HepG2 (cell line): Measurements from ENCODE around the gene SHCBP1L. TPM values are rescaled to one million over a fixed set of nuclear protein-coding genes. Genes with fewer than 3 reads are reported as not detected.

ENCODE experiments used
- ATAC-seq: fragments of 200-7000 bp; cut with Tn5 transposase; 3 replicates; pipeline ENCODE4 v1.9.1; 2020; ENCODE audit warnings: mild to moderate bottlenecking, moderate library complexity
- BruUV-seq: library from RNA; stranded (reverse); fragments of 400-500 nt; replicated peaks from 2 replicates; lab custom pipeline; 2021; lab: Mats Ljungman, UMichigan
- CTCF ChIA-PET: fragments of 300-600 bp; formaldehyde crosslinking; extraction: SDS; loops from one replicate; lab custom pipeline; 2021; ENCODE audit warnings: low total read pairs, inconsistent platforms, low intra/inter-chr PET ratio; lab: Yijun Ruan, JAX
- POLR2A ChIA-PET: fragments of 350-600 bp; sonication (Branson Sonifier 250); formaldehyde crosslinking; loops from one replicate; lab custom pipeline; 2020; ENCODE audit warnings: antibody characterized with exemption, inconsistent platforms; lab: Yijun Ruan, JAX
- DNase-seq: peaks from one replicate; pipeline ENCODE4 v3.0.0-alpha.2; 2015; ENCODE audit warnings: low spot score
- FAIRE-seq: peaks from 3 replicates; lab custom pipeline; 2011; peaks lifted over from hg19 to GRCh38; lab: Jason Lieb, UNC
- H2AFZ ChIP-seq: one replicate; pipeline ENCODE4 v1.6.1; 2011; ENCODE audit warnings: low read length, inconsistent platforms
- H3K27ac ChIP-seq: fragments of 300-600 bp; 3 replicates; pipeline ENCODE4 v1.8.0; 2011; ENCODE audit warnings: mixed run types, mild to moderate bottlenecking, mixed read lengths, low read length, inconsistent platforms; ENCODE audit not compliant: insufficient read depth; ENCODE audit errors: extremely low read length
- H3K27me3 ChIP-seq, 2 experiments: fragments of 200-600 bp in 1 of 2; 2 replicates in 1 of 2; 3 replicates in 1 of 2; pipeline versions ENCODE4 v1.6.0 to v1.8.0; 2011; ENCODE audit warnings: low read length in 2 of 2, mild to moderate bottlenecking in 2 of 2, moderate library complexity in 2 of 2, inconsistent platforms in 1 of 2; ENCODE audit not compliant: insufficient read depth in 2 of 2, control insufficient read depth in 1 of 2
- H3K36me3 ChIP-seq, 2 experiments: fragments of 200-600 bp in 1 of 2; replicated peaks in 1 of 2; 2 replicates in 1 of 2; 3 replicates in 1 of 2; pipeline versions ENCODE4 v1.5.1 to v1.8.0; 2011; ENCODE audit warnings: low read length in 2 of 2, inconsistent platforms in 1 of 2; ENCODE audit not compliant: insufficient read depth in 2 of 2, control insufficient read depth in 1 of 2
- H3K4me1 ChIP-seq: 2 replicates; pipeline ENCODE4 v1.5.1; 2012; ENCODE audit warnings: low read length, inconsistent platforms; ENCODE audit not compliant: insufficient read depth
- H3K4me2 ChIP-seq: 2 replicates; pipeline ENCODE4 v1.6.0; 2011; ENCODE audit warnings: low read depth, low read length, inconsistent platforms
- H3K4me3 ChIP-seq, 3 experiments: fragments of 200-600 bp in 1 of 3; sonication (generic), shearing (Covaris generic) in 1 of 3; replicated peaks in 1 of 3; 2 replicates each; pipeline ENCODE4 v1.5.1; 2011 to 2016; ENCODE audit warnings: low read length in 3 of 3, inconsistent platforms in 2 of 3, low read depth in 2 of 3, mild to moderate bottlenecking in 2 of 3, control low read depth in 1 of 3, mixed read lengths in 1 of 3; ENCODE audit not compliant: insufficient read depth in 1 of 3
- H3K79me2 ChIP-seq: one replicate; pipeline ENCODE4 v1.6.1; 2011; ENCODE audit warnings: low read length, inconsistent platforms; ENCODE audit not compliant: insufficient read depth
- H3K9ac ChIP-seq: 2 replicates; pipeline ENCODE4 v1.6.0; 2011; ENCODE audit warnings: mild to moderate bottlenecking, low read depth, low read length, inconsistent platforms; ENCODE audit not compliant: insufficient read depth
- H3K9me3 ChIP-seq: 2 replicates; pipeline ENCODE4 v1.5.1; 2012; ENCODE audit warnings: mild to moderate bottlenecking, low read length
- H4K20me1 ChIP-seq: 2 replicates; pipeline ENCODE4 v1.6.0; 2011; ENCODE audit warnings: inconsistent platforms, mild to moderate bottlenecking, low read length, moderate library complexity; ENCODE audit not compliant: insufficient read depth
- AKAP8 ChIP-seq: sonication (generic); formaldehyde crosslinking; IDR thresholded peaks from 2 replicates; pipeline ENCODE4 v1.5.1; 2020; ENCODE audit warnings: mild to moderate bottlenecking, missing genetic modification reagents
- HINFP ChIP-seq: sonication (generic); formaldehyde crosslinking; IDR thresholded peaks from 2 replicates; pipeline ENCODE4 v1.4.0; 2020; ENCODE audit warnings: low read depth, mild to moderate bottlenecking, missing genetic modification reagents
- IRF9 ChIP-seq: sonication (generic); formaldehyde crosslinking; IDR thresholded peaks from 2 replicates; pipeline ENCODE4 v1.8.0; 2022; ENCODE audit warnings: missing genetic modification reagents, mild to moderate bottlenecking, borderline replicate concordance
- KLF16 ChIP-seq, 2 experiments: sonication (generic) in 1 of 2; formaldehyde crosslinking in 1 of 2; IDR thresholded peaks; 2 replicates each; pipeline versions ENCODE4 v1.6.1 to v1.8.0; 2016 to 2023; ENCODE audit warnings: missing genetic modification reagents in 2 of 2, missing compliant biosample characterization in 1 of 2
- KMT2B ChIP-seq: IDR thresholded peaks from 2 replicates; pipeline ENCODE4 v1.6.1; 2016; ENCODE audit warnings: missing genetic modification reagents, missing compliant biosample characterization
- MAX ChIP-seq: IDR thresholded peaks from 2 replicates; pipeline ENCODE4 v1.6.1; 2012; ENCODE audit warnings: inconsistent platforms
- MTERF4 ChIP-seq: sonication (generic); formaldehyde crosslinking; IDR thresholded peaks from 2 replicates; pipeline ENCODE4 v1.8.0; 2023; ENCODE audit warnings: mild to moderate bottlenecking, missing genetic modification reagents
- SOX13 ChIP-seq, 3 experiments: fragments of 450-650 bp in 1 of 3; sonication (generic) in 1 of 3; formaldehyde crosslinking in 1 of 3; IDR thresholded peaks in 2 of 3; conservative IDR thresholded peaks in 1 of 3; 2 replicates each; pipeline versions ENCODE4 v1.5.0 to v1.6.1; 2016 to 2020; ENCODE audit warnings: antibody characterized with exemption in 1 of 3, mild to moderate bottlenecking in 1 of 3, missing compliant biosample characterization in 1 of 3, missing genetic modification reagents in 1 of 3, moderate library complexity in 1 of 3
- USF2 ChIP-seq, 2 experiments: sonication (generic) in 1 of 2; formaldehyde crosslinking in 1 of 2; IDR thresholded peaks; 2 replicates each; pipeline versions ENCODE4 v1.5.1 to v1.6.1; 2011 to 2020; ENCODE audit warnings: borderline replicate concordance in 1 of 2, low read depth in 1 of 2, low read length in 1 of 2, mild to moderate bottlenecking in 1 of 2, missing genetic modification reagents in 1 of 2, moderate library complexity in 1 of 2
- ZNF101 ChIP-seq: sonication (generic); formaldehyde crosslinking; IDR thresholded peaks from 2 replicates; pipeline ENCODE4 v1.4.0; 2020; ENCODE audit warnings: mild to moderate bottlenecking, low read depth, missing genetic modification reagents, borderline replicate concordance
- ZNF124 ChIP-seq: sonication (generic); formaldehyde crosslinking; IDR thresholded peaks from 2 replicates; pipeline ENCODE4 v1.4.0; 2020; ENCODE audit warnings: missing genetic modification reagents
- ZNF30 ChIP-seq: sonication (generic); formaldehyde crosslinking; IDR thresholded peaks from 2 replicates; pipeline ENCODE4 v1.5.0; 2020; ENCODE audit warnings: mild to moderate bottlenecking, missing genetic modification reagents
- ZNF558 ChIP-seq: sonication (generic); formaldehyde crosslinking; IDR thresholded peaks from 2 replicates; pipeline ENCODE4 v1.9.0; 2022; ENCODE audit warnings: mild to moderate bottlenecking, missing genetic modification reagents, borderline replicate concordance
- ZNF567 ChIP-seq: sonication (generic); formaldehyde crosslinking; IDR thresholded peaks from 2 replicates; pipeline ENCODE4 v1.8.1; 2023; ENCODE audit warnings: mild to moderate bottlenecking, missing genetic modification reagents, borderline replicate concordance
- ZNF597 ChIP-seq: sonication (generic); formaldehyde crosslinking; IDR thresholded peaks from 2 replicates; pipeline ENCODE4 v1.5.0; 2020; ENCODE audit warnings: missing genetic modification reagents
- ZNF644 ChIP-seq: IDR thresholded peaks from 2 replicates; pipeline ENCODE4 v1.6.1; 2016; ENCODE audit warnings: low read depth
- in situ Hi-C: cut with HindIII; loops from 2 replicates; pipeline ENCODE4 v1.10.0; 2017; ENCODE audit warnings: low pct_unique_long_range_greater_than_20kb; ENCODE audit not compliant: extremely low pct_ligation_motif_present
- intact Hi-C: fragments of 100-400 bp; cut with micrococcal nuclease; formaldehyde crosslinking; loops from one replicate; pipeline ENCODE4 v1.10.0; 2022; ENCODE audit not compliant: unreplicated experiment
- polyA plus RNA-seq, 8 experiments: library from polyadenylated mRNA; depleted of rRNA in 3 of 8; stranded (reverse) in 7 of 8; unstranded in 1 of 8; fragments of >200 nt; fragmentation: Illumina TruSeq in 4 of 8; extraction: Trizol in 4 of 8; gene quantifications; 2 replicates each; pipeline versions ENCODE4 v1.2.1 to v1.2.3, GENCODE V29; 2011 to 2016; ENCODE audit warnings: low read depth in 4 of 8, missing spikeins in 1 of 8, mixed read lengths in 1 of 8; ENCODE audit not compliant: insufficient read depth in 1 of 8
- total RNA-seq, 5 experiments: library from RNA; depleted of rRNA; stranded (reverse); fragments of >200 nt; fragmentation: Illumina TruSeq; extraction: Trizol; gene quantifications; 2 replicates each; pipeline ENCODE4 v1.2.3, GENCODE V29; 2016; ENCODE audit warnings: low read depth in 1 of 5

Gene SHCBP1L
- total and polyA plus RNA-seq, 2 of the 13 experiments (the other 11 are each of a cell fraction or from before 2014, with no cell fraction given): not detected

GRCh38 chr1:182877842-182878241, 75.1 kb downstream of the SHCBP1L start (continued):
- no peak for TF ChIP-seq KMT2B (CRISPR knock-in tag)
- TF ChIP-seq HINFP (CRISPR knock-in tag): no peak
- no peak for TF ChIP-seq AKAP8 (CRISPR knock-in tag)
- TF ChIP-seq ZNF567 (CRISPR knock-in tag): no peak
- TF ChIP-seq KLF16 (CRISPR knock-in tag; IDR thresholded peaks at IDR 0.05): no peak
- no peak for TF ChIP-seq MAX
- TF ChIP-seq ZNF644 (CRISPR knock-in tag): no peak
- TF ChIP-seq IRF9: no peak

GRCh38 chr1:182877331-182877730, 75.6 kb downstream of the SHCBP1L start:
- no peaks in the 10 kb centered on the region for H3K79me2 ChIP-seq
- H4K20me1 ChIP-seq: 0 out of 2 replicates have a peak, but pooled peaks cover 4% of the 10 kb centered on the region
- FAIRE-seq: no peak
- POLR2A ChIA-PET: no interaction called here
- H3K4me2 ChIP-seq: no peak overlapping the region
- intact Hi-C loops: no loop called here
- H3K36me3 ChIP-seq: peaks cover 32 to 98% of the 10 kb centered on the region in 2 experiments
- CTCF ChIA-PET: no interaction called here
- DNase-seq: no peak
- H3K9me3 ChIP-seq: no peaks in the 10 kb centered on the region
- in situ Hi-C loops: no loop called here
- no peak overlapping the region for H2AFZ ChIP-seq
- no peak overlapping the region for H3K27ac ChIP-seq
- H3K4me1 ChIP-seq: no peaks in the 10 kb centered on the region
- H3K27me3 ChIP-seq: no peaks in the 10 kb centered on the region
- BruUV-seq: no TSS peak
- no peak overlapping the region for H3K4me3 ChIP-seq
- no peak overlapping the region for H3K9ac ChIP-seq
- ATAC-seq: no peak
- TF ChIP-seq SOX13 (IDR thresholded peaks at IDR 0.05): no peak
- no peak for TF ChIP-seq SOX13 (CRISPR knock-in tag; conservative IDR thresholded peaks at IDR 0.05 in 1 of 2, IDR thresholded peaks at IDR 0.05 in 1 of 2)
- no peak for TF ChIP-seq USF2 (IDR thresholded peaks at IDR 0.05; ENCODE audit: low read depth, low read length)
- no peak for TF ChIP-seq USF2 (CRISPR knock-in tag; IDR thresholded peaks at IDR 0.05; ENCODE audit: borderline replicate concordance)
- no peak for TF ChIP-seq ZNF30 (CRISPR knock-in tag)
- no peak for TF ChIP-seq MTERF4
- no peak for TF ChIP-seq ZNF101 (CRISPR knock-in tag)
- TF ChIP-seq ZNF124: no peak
- TF ChIP-seq ZNF597 (CRISPR knock-in tag): no peak
- no peak for TF ChIP-seq ZNF558
